ENCODE results near the gene CATSPERE.
"Not testable (repeated sequence)": the region's sequence is repeated elsewhere in the genome, so short reads cannot be mapped to it uniquely, and the experiment has no call there.

The CATSPERE gene

DNA sequence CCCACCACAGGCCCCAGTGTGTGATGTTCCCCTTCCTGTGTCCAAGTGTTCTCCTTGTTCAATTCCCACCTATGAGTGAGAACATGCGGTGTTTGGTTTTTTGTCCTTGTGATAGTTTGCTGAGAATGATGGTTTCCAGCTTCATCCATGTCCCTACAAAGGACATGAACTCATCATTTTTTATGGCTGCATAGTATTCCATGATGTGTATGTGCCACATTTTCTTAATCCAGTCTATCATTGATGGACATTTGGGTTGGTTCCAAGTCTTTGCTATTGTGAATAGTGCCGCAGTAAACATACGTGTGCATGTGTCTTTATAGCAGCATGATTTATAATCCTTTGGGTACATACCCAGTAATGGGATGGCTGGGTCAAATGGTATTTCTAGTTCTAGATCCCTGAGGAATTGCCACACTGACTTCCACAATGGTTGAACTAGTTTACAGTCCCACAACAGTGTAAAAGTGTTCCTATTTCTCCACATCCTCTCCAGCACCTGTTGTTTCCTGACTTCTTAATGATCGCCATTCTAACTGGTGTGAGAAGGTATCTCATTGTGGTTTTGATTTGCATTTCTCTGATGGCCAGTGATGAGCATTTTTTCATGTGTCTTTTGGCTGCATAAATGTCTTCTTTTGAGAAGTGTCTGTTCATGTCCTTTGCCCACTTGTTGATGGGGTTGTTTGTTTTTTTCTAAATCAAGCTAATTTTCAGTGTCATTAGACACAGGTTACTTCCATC, 200.7 kb downstream of the CATSPERE start:
- not testable (repeated sequence) for DNase-seq (ENCODE audit: low read depth in 1 of 2, low spot score in 1 of 2)

DNA sequence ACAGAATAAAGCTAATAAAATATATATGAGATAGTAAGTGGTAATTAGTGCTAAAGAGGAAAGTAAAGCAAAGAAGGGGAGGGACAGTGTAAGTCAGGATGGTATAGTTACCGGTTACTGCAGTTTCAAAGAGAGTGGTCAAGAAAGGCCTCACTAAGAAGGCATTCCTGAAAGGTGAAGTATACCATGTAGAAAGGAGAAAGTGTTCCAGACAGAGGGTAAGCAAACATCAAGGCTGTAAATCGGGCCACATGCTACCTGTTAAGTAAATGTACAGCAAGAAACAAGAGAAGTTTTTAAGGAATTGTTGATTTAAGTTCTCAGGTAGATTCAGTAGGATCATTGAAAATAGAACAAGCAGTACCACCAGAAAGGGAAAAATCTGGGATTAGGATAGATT, 201.5 kb downstream of the CATSPERE start:
- no peak for DNase-seq (ENCODE audit: low read depth in 1 of 2, low spot score in 1 of 2)

DNA sequence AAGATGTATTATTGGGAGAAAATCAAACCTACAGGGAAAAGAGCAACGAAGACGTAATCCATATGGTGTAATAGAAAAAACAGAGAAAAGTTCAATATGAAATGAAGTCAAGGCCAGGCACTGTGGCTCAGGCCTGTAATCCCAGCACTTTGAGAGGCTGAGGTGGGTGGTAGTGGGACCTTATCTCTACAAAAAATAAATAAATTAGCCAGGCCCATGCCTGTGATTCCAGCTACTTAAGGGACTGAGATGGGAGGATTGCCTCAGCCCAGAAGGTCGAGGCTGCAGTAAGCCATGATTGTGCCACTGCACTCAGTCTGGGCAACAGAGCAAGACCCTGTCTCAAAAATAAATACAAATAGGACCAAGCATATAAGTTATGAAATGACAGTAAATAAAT, 203.3 kb downstream of the CATSPERE start:
- no peak for DNase-seq (ENCODE audit: low read depth in 1 of 2, low spot score in 1 of 2)

DNA sequence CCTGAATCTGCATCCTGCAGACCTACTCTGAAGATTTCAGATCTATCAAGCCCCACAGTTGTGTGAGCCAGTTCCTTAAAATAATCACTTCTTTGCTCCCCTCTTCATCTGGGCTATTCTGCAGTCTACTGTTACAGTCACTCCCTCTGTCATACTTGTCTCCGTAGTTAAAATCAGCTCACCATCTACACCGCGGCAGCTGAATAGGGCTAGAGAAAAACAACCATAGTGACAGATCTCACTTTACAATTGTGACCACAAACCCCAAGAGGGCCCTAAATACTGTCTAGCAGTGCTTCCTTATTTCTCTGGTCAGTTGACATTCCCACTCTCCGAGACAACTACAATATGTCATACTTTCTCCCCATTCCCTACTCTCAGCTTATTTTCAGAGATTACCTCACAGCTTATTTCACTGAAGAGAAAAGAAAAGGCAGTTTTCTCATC, 204.7 kb downstream of the CATSPERE start:
- no peak for DNase-seq (ENCODE audit: low read depth in 1 of 2, low spot score in 1 of 2)

DNA sequence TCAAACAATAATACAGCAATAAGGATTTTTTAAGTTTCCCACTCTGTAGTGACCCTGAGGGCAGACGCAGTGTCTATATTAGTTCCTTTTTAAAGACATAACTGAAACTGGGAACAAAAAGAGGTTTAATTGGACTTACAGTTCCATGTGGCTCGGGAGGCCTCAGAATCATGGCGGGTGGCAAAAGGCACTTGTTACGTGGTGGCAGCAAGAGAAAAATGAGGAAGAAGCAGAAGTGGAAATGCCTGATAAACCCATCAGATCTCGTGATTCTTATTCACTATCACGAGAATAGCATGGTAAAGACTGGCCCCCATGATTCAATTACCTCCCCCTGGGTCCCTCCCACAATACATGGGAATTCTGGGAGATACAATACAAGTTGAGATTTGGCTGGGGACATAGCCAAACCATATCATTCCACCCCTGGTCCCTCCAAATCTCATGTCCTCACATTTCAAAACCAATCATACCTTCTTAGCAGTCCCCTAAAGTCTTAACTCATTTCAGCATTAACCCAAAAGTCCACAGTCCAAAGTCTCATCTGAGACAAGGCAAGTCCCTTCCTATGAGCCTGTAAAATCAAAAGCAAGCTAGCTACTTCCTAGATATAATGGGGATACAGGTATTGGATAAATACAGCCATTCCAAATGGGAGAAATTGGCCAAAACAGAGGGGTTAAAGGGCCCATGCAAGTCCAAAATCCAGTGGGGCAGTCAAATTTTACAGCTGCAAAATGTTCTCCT, 205.8 kb downstream of the CATSPERE start:
- not testable (repeated sequence) for DNase-seq (ENCODE audit: low read depth in 1 of 2, low spot score in 1 of 2)

DNA sequence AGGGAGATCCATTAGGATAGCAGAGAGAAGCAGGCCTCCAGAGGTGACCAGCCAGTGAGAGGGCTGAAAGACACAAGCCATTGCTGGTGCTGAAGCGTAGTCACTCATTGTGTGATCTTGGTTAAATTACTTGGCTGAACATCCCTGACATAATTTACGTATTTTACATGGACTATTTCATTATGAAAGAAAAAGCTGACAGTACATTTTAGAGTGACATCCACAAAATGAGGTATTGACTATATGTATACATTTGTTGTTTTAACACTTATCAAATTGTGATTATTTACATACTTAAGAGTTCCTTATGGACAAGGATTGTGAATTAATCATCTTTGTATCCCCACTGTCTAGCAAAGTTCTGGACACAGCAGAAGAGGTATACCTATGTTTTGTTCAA, 206.7 kb downstream of the CATSPERE start:
- DNase-seq (ENCODE audit: low read depth in 1 of 2, low spot score in 1 of 2) = no peak

DNA sequence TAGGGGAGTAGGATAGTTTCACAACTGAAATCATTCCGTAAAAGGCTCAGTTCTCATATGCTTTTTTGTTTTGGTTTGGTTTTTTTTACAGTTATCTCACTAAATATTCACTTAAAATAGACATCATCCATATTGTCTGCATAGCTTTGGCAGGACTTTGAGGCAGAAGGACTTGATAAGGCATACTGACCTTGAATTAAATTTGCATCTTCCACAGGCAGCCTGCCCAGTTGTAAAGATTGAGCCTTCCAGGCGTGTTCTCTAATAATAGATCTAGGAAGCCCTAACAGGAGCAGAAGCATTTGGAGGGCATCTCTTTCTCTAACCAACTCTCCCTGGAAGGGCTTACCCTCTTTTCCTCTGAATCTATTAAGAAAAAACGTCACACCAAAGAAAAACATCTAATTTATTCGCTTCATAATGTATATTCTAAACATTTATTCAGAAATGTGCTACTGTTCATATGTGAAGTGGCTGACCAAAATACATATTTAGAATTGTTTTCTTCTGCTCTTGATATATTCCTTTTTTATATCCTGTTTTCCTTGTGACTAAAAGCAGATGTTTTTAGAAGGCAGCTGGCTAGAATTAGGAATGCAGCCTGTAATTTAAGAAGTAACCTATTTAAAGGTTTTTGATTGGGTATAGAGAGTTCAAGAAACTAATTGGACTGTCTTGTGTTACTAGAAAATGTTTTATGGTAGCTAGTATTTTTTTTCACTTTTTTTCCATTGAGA, 212.0 kb downstream of the CATSPERE start:
- DNase-seq (ENCODE audit: low read depth in 1 of 2, low spot score in 1 of 2) = no peak

DNA sequence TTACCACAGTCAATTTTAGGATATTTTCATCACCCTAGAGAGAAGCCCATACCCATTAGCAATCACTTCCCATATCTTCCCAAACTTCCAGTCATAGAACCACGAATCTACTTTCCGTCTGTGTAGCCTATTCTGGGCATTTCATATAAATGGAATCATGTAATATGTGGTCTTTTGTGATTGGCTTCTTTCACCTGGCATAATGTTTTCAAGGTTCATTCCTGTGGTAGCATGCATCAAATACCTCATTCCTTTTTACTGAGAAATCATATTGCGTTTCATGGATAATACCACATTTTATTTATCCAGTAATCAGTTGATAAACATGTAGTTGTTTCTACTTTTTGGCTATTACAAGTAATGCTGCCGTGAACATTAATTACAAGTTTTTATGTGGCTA, 213.4 kb downstream of the CATSPERE start:
- DNase-seq (ENCODE audit: low read depth in 1 of 2, low spot score in 1 of 2) = no peak

DNA sequence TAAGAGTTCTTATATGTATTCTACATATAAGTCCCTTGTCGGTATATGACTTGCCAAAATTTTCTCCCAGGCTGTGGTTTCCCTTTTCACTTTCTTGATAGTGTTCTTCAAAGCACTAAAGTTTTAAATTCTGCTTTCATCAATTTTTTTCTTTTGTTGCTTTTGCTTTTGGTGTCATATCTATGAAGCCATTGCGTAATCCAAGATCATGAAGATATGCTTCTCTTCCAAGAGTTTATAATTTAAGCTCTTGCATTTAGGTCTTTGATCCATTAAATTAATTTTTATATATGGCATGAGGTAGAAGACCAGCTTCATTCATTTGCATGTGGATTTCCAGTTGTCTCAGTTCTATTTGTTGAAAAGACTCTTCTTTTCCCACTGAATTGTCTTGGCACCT, 214.1 kb downstream of the CATSPERE start:
- no peak for DNase-seq (ENCODE audit: low read depth in 1 of 2, low spot score in 1 of 2)

DNA sequence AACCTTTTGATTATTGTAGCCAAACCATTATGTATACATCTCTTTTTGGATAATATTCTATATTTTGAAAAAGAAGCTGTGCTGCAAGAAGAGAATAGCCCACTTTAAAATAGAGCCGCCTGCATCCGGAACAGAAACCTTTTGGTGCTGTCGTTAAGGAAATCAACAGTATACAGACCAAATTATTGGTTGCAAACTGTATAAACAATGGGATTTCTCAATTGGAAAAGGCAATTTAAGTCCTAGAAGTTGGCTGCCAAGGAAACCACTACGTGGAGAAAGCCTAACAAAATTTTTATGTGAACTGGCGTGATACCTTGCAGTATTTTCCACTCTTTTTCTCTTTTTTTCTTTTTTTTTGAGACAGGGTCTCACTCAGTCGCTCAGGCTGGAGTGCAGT, 217.6 kb downstream of the CATSPERE start:
- DNase-seq (ENCODE audit: low read depth in 1 of 2, low spot score in 1 of 2) = no peak

DNA sequence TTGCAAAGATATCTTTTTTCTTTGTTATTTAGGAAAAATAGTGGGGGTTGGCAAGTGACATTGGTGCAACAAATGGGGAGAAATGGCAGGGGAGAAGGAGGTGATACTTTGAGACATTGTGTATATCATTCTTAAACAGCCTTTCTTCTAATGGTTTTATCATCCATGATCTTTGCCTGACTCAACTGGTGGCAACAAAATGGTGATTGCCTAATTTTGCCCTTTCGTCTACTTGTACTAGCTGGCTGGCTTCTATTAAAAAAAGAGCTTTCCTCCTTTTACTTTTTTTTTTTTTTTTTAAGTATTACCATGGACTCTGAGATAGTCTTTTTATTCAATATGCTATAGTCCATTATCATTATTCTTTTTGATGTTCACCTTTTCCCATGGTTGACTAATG, 219.6 kb downstream of the CATSPERE start:
- DNase-seq (ENCODE audit: low read depth in 1 of 2, low spot score in 1 of 2) = no peak

DNA sequence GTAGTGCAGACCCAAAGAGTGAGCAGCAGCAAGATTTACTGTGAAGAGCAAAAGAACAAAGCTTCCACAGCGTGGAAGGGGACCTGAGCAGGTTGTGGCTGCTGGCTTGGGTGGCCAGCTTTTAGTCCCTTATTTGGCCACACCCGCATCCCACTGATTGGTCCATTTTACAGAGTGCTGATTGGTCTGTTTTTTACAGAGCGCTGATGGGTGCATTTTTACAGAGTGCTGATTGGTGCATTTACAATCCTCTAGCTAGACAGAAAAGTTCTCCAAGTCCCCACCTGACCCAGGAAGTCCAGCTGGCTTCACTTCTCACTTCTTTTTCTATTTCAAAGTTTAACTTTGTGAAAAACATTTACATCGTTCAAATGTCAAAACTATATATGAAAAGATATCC, 221.0 kb downstream of the CATSPERE start:
- DNase-seq (ENCODE audit: low read depth in 1 of 2, low spot score in 1 of 2) = not testable (repeated sequence)

Measured in activated CD4-positive, alpha-beta T cell treated with anti-CD3 and anti-CD28 coated beads, Interleukin-2, amount 50 U/mL, for 24 hours (primary cell).